ENCODE measurements around the gene LRBA.

DNA sequence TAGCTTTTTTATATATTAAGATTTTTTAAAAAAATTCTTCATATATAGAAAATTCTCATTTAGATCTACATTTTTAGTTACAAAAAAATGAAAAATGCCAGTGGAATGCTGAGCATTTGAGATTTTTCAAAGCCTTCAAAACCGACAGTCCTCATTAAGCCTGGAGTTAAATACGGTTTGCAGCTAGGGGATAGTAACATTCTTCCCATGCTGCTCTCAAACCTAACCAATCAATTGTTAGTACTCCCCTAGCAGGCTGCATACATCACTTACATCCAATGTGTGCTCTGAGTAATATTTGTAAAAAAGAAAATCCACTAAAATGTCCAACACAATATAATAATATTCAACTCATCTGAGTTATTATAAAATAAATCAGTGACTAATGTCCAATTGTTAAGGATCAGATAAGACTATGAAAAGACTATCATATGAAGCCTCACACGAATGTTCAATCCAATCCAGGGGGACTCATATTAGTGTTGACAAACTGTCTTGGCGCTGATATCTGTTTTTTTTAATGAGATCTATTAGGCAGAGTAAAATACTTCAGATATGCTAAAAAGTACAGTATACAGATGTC is 660.8 kb downstream of the LRBA start:
- TF ChIP-seq, protein P1, sequence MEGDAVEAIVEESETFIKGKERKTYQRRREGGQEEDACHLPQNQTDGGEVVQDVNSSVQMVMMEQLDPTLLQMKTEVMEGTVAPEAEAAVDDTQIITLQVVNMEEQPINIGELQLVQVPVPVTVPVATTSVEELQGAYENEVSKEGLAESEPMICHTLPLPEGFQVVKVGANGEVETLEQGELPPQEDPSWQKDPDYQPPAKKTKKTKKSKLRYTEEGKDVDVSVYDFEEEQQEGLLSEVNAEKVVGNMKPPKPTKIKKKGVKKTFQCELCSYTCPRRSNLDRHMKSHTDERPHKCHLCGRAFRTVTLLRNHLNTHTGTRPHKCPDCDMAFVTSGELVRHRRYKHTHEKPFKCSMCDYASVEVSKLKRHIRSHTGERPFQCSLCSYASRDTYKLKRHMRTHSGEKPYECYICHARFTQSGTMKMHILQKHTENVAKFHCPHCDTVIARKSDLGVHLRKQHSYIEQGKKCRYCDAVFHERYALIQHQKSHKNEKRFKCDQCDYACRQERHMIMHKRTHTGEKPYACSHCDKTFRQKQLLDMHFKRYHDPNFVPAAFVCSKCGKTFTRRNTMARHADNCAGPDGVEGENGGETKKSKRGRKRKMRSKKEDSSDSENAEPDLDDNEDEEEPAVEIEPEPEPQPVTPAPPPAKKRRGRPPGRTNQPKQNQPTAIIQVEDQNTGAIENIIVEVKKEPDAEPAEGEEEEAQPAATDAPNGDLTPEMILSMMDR (IDR thresholded peaks at IDR 0.05): no peak
- TF ChIP-seq MAX (CRISPR knock-in tag; IDR thresholded peaks at IDR 0.05) (no peak), FOXP4 (CRISPR knock-in tag; IDR thresholded peaks at IDR 0.05) (no peak), CREB1 (CRISPR knock-in tag; IDR thresholded peaks at IDR 0.05) (no peak), ESRRA (CRISPR knock-in tag; IDR thresholded peaks at IDR 0.05; ENCODE audit: borderline replicate concordance) (no peak)
- TF ChIP-seq, protein P2, sequence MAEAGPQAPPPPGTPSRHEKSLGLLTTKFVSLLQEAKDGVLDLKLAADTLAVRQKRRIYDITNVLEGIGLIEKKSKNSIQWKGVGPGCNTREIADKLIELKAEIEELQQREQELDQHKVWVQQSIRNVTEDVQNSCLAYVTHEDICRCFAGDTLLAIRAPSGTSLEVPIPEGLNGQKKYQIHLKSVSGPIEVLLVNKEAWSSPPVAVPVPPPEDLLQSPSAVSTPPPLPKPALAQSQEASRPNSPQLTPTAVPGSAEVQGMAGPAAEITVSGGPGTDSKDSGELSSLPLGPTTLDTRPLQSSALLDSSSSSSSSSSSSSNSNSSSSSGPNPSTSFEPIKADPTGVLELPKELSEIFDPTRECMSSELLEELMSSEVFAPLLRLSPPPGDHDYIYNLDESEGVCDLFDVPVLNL (CRISPR knock-in tag; IDR thresholded peaks at IDR 0.05; ENCODE audit: borderline replicate concordance, low read depth): no peak
- TF ChIP-seq, protein P3, sequence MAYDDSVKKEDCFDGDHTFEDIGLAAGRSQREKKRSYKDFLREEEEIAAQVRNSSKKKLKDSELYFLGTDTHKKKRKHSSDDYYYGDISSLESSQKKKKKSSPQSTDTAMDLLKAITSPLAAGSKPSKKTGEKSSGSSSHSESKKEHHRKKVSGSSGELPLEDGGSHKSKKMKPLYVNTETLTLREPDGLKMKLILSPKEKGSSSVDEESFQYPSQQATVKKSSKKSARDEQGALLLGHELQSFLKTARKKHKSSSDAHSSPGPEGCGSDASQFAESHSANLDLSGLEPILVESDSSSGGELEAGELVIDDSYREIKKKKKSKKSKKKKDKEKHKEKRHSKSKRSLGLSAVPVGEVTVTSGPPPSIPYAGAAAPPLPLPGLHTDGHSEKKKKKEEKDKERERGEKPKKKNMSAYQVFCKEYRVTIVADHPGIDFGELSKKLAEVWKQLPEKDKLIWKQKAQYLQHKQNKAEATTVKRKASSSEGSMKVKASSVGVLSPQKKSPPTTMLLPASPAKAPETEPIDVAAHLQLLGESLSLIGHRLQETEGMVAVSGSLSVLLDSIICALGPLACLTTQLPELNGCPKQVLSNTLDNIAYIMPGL (CRISPR knock-in tag; IDR thresholded peaks at IDR 0.05): no peak
- TF ChIP-seq, protein P4, sequence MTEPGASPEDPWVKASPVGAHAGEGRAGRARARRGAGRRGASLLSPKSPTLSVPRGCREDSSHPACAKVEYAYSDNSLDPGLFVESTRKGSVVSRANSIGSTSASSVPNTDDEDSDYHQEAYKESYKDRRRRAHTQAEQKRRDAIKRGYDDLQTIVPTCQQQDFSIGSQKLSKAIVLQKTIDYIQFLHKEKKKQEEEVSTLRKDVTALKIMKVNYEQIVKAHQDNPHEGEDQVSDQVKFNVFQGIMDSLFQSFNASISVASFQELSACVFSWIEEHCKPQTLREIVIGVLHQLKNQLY (CRISPR knock-in tag; IDR thresholded peaks at IDR 0.05): no peak
